HG03025 (cell line): ENCODE results near the gene IL1RAPL1.
"Not testable (repeated sequence)": the region's sequence is repeated elsewhere in the genome, so short reads cannot be mapped to it uniquely, and the experiment has no call there.

Source experiments
- ATAC-seq: cut with Tn5 transposase; IDR thresholded peaks from one replicate; pipeline ENCODE4 v1.9.1; 2021; ENCODE audit warnings: mild to moderate bottlenecking, moderate library complexity; ENCODE audit not compliant: unreplicated experiment, low FRiP score

Gene IL1RAPL1

DNA sequence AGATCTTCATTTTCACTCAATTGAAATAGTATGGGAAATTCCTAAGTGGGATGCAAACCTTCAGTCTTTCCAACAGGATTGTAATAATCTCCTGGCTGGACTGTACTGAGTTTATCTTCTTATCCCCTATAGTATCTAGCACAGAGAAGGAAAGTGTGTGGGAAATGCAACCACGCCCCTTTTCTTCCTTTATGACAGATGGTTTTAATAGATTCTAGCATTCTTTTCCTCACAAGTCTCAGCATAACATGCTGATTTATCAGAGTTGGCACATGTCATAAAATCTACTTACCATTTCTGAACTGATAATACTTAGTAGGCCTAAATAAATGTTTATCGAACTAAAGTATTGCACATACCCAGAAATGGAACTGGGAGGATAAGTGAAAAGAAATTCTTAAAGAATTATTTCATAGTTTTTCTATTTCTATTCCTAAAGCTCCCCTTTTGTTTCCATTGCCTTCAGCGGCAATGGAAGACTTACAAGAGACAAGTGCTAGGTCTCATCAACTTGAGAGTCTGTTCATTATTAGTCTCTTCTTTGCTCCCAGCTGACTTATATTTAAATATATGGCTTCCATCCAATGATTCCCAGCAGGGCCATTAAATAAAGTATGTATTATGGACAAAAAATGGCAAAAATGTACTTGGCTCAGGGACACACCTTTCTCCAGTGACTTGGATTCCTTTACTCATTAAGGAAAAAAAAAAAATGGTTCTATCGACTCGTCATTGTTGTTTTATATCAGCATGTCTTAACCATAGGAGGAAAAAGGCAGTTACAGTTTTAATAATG, 484.5 kb downstream of the IL1RAPL1 start:
- ATAC-seq, result no peak

DNA sequence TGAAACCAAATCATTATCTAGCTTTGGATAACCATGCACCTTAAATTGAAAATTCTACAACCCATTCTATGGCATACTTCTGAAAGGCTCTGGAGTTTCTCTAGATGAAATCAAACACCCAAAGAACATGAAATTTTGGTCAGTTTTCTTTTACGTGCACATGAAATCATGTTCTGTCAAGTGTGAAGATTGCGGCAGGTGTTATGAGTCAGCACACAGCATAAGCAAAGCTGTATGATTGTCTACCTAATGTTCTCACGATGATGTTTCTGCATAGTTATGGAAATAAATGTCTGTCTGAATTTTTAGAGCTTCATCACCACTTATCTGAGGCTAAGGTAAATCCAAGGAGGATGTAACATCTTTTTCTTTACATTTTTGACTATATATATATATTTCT, 495.3 kb downstream of the IL1RAPL1 start:
- ATAC-seq, result no peak

DNA sequence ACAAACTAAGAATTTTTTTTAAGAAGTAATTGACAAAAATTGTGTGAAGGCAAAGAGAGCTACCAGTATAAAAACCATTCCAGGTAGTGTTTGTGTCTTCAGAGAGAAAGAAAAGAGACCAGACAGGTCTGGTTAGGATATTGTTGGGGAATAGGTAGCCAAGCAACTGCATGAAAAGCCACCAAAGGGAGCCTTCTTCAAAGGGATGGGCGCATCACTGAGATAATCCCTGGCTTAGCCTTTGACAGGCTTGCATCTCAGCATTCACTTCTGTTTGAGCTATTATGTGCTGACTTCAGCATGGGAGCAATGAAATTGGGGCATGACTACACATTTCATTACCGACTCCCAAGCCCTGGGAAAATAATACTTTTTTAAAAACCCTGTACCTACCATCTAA, 496.6 kb downstream of the IL1RAPL1 start:
- no peak for ATAC-seq

DNA sequence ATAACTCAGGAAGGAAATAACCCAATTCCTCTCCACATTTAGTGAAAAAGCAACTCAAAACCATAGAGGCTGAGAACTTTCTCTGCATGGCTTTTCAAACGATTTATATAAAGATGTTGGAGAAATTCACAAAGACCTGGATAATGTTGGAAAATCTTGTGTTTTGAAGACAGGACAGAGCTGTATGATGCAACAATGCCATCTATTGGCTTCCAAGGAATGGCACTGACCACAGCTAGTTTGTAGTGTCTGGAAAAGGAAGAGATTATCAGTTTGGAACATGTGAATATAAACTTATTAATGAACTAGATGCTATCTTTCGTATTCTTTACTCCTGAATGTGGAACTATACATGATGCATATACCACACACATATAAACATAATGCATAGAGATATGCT, 503.6 kb downstream of the IL1RAPL1 start:
- ATAC-seq, result no peak

DNA sequence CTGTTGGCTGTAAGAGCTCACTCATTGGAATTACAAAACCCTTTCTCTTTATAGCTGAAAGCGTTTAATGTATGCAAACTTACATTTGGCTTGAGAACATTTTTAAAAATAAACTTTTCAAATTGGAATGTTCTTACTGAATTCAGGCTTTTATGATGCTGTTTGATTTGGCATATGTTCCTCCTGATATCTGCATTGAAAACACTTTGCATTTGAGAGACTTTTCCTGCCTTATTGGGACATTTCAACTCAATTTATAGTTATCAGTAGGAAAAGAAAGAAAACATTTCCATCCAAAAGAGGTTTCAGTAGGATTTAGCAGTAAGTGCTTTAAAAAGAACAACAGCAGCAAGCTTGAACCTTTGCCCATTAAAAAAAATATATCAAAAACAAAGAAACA, 520.0 kb downstream of the IL1RAPL1 start:
- ATAC-seq, result no peak

DNA sequence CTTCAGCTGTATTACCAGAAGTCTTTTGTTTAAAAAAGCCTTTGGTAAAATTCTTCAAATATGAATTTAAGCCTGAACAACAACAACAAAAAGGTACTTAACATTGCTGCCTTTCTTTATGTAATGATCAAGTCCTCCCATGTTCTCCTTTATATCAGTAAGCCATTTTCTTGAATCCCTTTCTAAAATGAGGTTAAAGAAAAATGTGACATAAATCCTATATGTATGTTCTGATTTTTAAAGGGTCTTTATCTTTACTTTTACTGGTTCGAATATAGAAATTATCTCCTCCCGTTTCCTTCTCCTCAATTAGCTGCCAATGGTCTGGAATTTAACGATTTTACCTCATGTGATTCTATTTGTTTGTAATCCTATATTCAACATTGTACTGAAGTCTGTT, 522.8 kb downstream of the IL1RAPL1 start:
- ATAC-seq, result no peak

DNA sequence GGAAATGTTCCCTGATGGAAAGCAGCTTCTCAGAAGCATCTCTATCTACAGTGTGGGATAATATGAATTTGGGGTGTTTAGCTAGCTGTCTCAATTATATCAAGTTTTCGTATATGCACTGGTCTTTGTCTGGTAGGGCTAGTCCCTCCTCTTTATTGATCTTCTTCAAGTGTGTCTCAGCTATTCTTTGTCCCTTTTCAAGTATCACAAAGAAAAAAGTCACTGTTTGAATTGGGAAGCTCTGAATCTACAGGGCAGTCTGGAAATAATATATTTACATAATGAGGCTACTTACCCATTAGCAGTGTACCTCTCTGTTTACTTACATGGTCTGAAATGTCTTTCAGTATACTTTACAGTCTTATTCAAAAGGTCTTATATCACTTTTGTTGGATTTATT, 526.0 kb downstream of the IL1RAPL1 start:
- ATAC-seq, result no peak

DNA sequence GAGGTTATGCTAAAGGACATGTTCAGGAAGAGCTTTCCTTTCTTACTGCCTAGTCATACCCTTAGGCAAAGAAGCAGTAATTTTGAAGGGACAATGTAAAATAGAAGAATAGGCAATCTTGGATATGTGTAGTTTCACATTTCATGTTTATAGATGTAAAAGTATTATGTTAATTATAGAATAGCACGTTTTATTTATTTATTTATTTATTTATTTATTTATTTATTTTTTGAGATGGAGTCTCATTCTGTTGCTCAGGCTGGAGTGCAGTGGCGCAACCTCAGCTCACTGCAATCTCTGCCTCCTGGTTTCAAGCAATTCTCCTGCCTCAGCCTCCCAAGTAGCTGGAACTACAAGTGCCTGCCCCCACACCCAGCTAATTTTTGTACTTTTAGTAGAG, 535.6 kb downstream of the IL1RAPL1 start:
- not testable (repeated sequence) for ATAC-seq

DNA sequence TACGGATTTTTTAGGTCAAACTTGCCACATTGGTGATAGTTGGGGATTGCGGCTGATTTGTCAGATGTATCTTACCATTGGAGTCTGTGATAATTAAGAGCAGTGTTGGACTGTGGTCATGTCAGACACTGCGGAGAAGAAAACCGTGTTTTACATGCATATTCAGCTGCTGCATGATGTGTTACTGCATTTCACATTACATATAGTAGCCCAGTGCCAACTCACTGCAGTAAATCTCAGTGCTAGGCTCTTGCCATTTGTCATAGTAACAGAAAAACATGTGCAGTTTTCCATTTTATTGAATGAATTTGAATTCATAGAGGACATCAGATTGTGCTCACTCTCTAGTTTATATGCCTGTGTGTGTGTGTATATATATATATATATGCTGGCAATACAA, 543.7 kb downstream of the IL1RAPL1 start:
- no peak for ATAC-seq

DNA sequence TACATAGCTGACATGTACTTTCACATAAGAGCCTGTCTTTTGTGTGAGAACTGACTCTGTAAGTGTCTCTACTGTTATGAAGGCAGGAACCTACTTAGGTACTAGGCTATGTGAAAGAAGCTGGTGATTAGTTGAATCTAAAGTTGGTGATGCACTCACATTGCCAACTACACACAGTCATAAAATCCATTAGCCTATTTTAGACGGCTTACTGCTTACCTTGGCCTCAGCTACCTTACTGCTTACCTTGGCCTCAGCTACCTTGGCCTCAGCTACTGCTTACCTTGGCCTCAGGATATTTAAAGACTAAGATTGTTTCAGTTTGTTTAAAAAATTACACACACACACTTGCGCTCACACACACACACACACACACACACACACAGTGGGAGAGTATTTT, 549.7 kb downstream of the IL1RAPL1 start:
- no peak for ATAC-seq

DNA sequence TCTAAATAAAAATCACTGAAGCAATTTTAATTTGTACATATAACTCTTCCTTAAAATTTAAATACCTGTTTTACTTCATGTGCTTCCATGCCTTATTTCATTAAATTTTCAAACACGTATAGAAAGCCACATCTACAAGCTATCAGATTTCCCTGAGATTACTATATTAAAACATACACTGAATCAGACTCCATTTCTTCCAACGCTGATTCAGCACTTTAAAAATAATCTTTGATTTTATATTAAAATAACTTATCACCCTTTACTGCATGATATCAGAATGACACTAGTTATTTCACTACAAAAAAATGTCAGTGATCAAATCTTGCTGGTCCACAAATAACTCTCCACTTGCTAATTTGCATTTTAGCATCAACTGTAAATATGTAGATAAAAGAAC, 550.8 kb downstream of the IL1RAPL1 start:
- no peak for ATAC-seq

DNA sequence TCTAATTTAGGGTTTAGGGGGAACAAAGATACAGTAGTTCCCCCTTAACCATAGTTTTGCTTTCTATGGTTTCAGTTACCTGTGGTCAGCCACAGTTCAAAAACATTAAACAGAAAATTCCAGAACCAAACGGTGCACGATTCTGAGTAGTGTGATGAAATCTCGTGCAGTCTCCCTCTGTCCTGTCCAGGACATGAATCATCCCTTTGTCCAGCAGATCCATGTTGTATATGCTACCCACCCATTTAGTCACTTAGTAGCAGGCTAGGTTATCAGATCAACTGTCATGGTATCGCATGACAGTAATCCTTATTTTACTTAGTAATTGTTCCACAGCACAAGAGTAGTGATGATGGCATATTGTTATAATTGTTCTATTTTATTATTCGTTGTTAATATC, 556.1 kb downstream of the IL1RAPL1 start:
- no peak for ATAC-seq

DNA sequence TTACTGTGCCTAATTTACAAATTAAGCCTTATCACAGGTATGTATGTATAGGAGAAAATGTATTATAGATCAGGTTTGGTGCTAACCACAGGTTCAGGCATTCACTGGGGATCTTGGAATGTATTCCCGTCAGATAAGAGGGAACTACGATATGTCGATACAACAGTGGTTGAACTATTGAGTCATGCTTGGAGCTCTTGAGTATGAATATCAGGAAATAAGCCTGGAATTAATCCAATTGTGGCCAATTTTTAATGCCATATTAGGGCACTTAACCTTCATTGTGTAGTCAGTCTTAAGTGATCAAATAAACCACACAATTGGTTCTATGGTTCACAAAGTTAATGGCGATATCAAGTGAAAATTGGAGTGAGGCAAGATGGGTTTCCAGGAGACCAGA, 556.5 kb downstream of the IL1RAPL1 start:
- no peak for ATAC-seq

DNA sequence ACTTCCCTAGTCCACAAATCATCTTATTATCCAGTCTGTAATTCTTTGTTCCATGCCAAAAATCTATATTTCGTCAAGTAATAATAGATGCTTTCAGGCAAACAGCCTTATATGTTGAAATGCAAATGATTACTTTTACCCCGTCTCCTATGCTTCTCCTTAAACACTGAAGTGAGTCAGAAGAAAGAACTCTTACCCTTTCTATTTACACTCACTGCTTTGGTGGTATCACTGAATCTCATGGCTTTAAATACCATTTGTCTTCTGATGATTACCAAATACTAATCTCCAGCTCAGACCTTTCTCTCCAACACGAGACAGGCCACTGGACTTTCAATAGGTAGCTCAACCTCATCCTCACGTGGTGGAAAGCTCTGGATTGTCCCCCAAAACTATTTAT, 558.1 kb downstream of the IL1RAPL1 start:
- ATAC-seq, result no peak

DNA sequence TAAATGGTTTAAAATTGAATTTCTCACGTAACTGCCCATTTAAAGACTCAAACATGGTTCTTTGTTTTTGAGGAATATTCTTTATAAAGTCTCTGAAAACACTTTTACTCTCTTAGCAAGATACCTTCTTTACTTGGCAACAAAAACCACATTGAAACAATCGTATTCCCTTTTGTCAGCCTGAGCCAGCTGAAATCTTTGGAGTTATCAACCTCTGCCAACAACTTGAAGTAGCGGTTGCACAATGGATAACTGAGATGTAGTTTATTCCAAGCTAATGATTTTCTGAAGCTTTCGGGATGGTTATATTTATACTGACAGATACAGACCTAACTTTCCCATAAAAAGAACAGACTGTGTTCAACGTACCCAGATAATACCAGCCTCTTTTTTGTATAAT, 561.3 kb downstream of the IL1RAPL1 start:
- no peak for ATAC-seq

DNA sequence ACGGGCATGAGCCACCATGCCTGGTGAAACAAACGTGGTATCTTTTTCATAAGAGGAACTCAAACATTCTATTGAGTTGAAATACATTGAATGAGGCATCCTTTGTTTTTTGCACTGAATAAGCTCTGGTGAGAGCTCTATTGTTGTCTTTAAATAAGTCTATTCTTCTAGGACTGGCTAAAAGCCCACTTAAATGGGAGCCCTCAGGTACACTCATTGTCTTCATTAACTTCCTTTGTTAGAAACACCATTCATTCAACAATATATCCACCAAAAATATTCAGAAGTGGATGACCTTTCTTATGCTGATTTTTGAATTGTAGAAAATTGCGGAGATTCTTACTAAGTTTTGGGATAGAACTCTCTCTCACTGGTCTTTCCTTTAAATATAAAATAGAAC, 568.0 kb downstream of the IL1RAPL1 start:
- no peak for ATAC-seq

DNA sequence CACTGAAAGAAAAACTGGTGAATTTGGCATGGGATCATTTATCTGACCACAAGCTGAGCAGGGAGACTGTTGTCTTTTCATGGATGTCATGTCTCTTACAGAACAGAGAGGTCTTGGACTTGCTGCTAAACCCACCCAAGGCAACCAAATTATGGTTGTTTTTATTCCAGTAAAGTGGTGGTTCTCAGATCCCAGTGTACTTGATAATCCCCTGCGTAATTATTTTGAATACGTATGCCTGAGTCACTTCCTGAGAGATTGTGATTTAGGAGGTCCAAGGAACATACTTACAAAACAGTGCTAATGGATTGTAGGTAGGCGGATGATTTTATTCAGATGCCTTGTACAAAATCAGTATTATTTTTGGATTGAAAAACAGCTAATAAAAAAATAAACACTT, 585.6 kb downstream of the IL1RAPL1 start:
- no peak for ATAC-seq

DNA sequence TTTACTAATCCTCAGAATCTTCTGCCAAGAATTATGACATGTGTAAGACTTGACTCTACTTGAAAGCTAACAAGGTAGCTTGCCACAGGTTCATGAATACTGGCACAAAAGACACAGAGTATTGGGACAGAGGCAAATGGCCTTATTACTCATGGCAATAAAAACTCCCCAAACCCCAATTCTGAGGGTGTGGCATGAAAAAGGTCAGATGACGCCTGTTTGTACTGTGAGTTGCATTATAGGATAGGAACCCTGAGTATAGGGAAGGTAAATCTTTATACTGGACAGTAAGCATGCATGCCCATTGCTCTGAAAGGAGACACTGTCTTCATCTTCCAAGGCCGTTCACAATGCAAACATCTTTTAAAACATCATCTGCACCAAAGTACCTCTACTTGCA, 600.0 kb downstream of the IL1RAPL1 start:
- ATAC-seq, result no peak

DNA sequence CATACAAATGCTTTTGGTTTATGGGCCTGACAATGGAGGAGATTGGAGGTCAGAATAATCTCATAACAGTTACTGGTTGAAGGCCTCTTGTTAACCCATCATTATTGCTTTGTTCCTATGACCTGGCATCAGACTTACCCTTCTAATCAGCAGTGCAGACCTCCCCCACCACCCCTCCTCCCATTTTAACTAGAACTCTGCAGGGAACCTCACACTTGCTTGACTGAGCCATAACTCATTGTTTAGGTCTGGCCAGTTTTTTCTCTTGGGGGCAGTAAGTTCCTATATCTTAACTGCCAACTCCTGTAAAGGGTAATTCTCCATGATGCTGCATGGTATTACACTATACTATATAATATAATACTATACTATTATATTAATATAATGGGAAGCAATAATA, 609.3 kb downstream of the IL1RAPL1 start:
- no peak for ATAC-seq

DNA sequence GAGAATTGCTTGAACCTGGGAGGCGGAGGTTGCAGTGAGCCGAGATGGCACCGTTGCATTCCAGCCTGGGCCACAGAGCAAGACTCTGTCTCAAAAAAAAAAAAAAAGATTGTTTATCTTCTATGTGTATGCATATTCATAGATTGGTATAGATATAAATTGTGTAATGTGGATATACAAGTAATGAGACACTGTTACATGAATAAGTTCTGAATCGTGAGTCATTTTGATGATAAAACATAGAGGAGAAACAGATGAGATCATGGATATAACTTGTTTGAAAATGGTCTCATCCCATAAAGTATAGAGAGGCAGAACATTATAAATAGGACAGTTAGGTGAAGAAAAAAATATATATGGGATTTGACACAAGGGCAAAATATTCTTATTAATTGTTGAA, 628.0 kb downstream of the IL1RAPL1 start:
- ATAC-seq, result no peak

DNA sequence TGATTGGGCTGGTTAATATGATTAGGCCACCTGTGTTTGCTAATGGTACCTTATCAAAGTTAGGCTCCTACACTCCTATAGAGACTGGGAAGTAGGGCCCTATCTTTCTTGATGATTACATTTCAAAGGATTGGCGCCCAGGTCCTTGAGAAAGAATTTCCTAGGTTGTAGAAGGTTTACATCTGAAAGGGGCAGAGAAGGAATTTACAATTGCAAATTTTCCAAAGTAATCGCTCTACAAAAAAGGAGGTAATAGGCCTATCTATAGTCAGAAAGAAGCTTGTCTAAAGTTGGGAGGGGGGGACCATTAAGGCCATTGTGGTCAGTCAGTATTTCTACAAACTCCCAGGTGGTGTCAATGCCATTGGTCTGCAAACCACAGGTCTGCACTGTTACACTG, 638.4 kb downstream of the IL1RAPL1 start:
- ATAC-seq, result no peak

DNA sequence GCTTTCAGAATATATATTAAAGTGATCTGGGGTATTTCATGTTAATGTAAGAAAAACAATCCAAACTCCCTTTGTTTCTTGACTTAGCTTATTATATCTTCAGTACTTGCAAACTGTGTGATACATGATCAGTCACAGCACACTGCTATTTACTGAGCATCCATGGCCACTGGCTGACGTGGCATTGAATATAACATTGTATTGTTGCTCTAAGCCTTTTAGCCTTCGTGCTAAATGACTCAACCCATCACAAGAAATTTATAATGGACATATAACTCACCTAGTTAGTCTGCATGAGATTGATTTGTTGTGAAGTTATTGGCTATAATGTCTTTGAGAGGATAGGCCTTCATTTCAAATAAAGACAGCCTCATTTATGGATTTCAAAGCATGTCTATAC, 642.6 kb downstream of the IL1RAPL1 start:
- ATAC-seq, result no peak

DNA sequence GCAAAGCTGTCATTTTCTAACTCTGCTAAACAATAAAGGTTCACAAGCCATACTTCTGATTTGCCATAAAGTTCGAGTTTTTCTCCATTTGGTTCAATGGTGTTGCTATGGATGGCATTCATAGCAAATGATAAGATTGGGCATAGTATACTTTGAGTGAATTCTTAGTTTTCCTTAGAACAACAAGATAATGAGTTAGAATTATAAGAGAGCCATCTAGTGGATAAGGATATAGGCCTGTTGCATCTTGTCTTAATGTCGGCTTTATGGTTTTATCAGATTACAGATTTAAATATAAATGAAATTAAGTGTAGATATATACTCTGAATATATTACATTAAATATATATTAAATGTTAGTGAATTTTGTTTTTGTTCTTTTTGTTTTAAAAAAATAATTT, 644.6 kb downstream of the IL1RAPL1 start:
- ATAC-seq, result no peak
